Inflammatory macrophage treated with lipopolysaccharide for 4 hours (primary cell): Measurements from ENCODE around the gene ARHGAP22.

Experiments
- DNase-seq: peaks from one replicate; pipeline ENCODE4 v3.0.0-alpha.2; 2020

ARHGAP22 gene

DNA sequence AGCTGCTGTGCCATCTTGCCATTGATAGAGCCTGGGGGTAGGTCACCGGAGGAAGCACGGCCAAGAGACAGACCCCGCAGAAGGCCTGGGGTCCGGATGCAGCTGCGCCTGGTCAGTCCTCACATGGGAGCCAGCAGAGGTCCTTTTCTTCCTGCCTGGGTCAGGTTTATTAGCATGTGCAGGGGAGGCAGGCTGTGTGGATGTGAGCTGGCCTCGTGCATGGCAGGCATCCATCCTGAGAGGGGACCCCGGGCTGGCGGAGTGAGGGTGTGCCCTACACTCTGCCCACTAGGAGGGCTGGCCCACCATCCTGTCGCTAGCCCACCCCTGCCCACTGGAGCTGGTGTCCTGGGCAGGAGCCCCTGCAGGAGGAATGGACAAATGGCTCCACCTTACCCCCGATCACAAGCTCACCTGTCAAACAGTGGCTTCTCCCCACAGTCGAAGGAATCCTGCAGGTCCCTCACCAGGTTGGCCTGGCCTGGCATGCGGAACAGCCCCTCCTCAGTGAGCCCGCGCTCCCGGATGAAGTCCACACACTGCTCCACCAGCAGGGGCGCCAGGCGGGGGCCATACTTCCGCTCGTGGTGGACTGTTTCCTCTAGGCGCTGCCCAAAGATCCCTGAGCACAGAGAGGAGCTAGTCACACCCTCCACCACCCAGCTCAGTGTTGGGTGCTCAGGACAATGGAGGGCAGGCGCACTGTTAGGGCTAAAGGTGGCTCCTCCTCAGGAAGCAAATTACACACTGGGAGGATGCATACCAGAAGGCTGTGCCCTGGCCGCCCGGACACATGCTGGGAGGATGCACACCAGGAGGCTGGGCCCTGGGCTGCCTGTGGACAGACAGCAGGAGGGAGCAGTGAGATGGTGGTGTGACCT lies 145.4 kb downstream of the ARHGAP22 start:
- DNase-seq = no peak

DNA sequence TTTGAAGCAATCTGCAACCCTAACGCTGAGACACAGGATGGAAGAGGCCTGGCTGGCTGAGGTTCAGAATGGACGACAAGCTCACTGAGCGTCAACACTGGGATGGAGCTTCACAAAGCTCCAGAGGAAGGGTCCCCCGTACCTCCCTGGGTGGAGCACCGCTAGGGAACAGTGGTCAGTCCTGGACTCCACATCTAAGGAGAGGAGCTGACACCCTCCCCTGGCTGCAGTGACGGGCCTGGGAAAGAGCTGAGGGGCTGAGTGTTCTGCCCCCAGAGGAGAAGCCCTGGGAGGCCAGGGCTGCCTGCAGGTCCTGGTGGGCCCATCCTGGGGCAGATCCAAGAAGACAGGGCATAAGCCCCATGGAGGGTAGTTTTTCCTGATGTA lies 146.2 kb downstream of the ARHGAP22 start:
- DNase-seq = no peak

DNA sequence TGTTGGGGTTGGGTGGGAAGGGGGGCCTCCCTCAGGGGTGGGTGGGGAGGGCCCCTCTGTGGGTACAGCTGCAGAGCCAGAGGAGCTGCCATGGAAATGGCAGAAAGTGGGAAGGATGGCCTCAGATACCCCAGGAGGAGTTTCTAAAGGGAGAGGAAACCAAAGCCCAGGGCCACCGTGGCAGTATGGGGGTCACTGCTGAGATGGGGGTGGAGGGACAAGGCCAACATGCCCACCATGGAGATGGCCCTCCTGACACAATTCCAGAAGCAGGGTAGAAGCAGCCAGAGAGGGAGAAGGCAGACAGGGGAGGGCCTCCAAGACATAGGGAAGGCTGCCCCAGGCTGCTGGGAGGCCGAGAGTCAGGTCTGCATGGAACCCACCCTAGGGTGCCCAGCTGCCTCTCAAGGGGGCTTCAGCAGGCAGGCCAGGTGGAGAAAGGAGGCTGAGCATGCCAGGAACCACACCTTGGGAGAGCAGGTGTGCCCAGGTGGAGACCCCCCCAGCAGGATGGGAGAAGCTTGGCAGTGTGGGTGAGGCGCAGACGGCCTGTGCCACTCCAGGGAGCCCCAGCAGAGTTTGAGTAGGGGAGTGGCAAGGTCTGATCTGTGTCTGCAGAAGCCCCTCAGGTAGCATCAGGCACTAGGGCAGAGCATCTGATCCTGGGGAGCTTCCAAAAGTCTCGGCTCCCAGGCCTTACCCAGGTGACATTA lies 146.8 kb downstream of the ARHGAP22 start:
- no peak for DNase-seq

DNA sequence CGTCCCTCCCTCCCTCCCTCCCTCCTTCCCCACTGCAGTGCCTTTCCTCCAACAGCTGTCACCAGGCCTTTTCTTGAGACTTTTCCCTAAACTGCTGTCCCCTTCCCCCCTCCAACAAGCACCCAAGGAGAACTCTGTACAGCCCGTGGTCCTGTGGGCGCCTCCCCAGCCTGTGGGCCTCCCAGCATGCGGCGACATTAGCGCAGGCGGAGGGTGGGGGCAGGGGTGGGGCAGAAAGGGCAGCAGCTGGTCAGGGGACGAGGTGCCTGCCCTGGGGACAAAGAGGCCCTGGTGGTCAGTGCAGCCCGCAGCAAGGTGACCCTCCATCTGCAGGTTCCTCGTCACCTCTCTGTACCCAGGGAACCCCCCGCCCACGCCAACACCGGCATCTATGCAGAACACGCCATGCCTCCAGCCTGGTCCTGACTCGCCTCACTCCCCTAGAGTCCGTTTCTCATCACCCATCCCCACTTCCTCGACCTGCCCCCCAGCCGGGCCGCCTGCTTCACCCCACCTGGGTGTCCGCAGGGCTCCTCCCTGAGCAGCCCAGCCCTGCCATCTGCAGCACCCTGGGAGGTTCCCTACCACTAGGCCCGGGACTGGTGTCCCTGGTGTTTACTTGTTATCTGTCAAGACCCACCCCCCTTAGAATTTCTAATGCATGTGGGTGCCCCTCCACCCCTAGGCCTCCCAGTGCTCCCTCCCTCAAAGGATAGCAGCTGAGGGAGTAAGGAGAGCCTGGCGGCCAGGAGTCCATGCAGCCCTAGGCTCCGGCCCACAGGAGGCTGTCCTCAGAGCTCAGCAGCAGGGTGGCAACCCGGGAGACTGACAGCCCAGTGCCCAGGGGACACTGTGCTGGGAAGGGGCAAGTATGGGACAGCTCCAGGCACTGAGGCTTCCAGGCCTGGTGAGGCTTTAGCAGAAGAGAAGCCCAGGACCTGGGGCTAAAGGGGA lies 147.8 kb downstream of the ARHGAP22 start:
- DNase-seq = no peak

DNA sequence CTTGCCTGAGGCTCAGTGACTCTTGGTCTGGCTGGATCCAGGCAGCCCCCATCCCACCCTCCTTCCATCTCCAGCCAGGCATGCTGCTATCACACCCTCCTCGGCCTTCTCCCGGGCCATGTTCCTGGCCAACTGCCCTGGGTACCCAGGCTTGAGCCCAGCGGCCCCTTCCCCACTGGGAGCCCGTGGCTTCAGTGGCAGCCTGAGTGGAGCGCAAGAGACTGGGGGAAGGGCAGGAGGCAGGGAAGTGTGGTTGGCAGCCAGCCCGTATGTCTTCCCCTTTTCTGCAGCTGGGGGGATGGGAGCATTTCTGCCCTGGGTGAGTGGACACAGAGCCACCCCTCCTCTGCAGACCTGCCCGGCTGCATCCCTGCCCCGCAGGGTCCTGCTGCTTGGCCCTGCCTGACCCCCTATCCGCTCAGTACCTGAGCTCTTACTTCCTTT lies 148.5 kb downstream of the ARHGAP22 start:
- peak; percentile 62 for DNase-seq

DNA sequence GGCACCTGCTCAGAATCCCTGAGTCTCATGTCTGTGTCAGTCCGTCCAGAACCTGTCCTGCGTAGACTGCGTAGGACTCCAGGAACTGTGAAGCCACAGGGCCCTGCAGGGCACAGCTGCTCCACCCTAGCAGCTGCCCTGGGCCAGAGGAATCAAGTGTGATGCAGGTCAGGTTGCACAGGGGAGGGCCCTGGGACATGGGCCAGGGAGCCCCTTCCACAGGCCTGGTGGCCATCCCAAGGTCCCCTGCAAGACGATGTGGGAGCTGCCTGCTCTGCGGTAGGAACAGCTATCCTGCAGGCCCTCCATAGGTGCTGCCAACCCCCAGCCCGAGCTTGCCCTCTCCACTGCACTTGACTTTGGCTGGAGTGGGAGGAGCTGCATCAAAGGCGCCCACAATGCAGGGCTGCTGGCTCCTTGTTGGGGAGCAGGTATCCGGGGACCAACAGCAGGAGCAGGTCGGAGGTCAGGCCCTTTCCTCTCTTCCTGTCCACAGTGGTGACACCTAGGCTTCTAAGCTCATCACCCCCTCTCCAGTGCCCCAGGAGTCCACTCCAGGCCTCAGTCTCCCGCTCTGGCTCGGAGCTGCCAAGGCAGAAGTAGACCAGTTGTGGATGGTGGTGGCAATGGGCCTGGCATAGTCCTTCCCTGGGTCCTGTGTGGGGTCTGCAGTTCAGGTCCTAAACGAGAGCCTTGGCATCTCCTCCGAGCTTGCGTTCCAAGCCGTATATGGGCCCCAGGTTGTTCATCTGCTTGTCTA lies 149.3 kb downstream of the ARHGAP22 start:
- DNase-seq = no peak

GRCh38 chr10:48455055-48455391 lies 149.8 kb downstream of the ARHGAP22 start:
- DNase-seq = no peak

DNA sequence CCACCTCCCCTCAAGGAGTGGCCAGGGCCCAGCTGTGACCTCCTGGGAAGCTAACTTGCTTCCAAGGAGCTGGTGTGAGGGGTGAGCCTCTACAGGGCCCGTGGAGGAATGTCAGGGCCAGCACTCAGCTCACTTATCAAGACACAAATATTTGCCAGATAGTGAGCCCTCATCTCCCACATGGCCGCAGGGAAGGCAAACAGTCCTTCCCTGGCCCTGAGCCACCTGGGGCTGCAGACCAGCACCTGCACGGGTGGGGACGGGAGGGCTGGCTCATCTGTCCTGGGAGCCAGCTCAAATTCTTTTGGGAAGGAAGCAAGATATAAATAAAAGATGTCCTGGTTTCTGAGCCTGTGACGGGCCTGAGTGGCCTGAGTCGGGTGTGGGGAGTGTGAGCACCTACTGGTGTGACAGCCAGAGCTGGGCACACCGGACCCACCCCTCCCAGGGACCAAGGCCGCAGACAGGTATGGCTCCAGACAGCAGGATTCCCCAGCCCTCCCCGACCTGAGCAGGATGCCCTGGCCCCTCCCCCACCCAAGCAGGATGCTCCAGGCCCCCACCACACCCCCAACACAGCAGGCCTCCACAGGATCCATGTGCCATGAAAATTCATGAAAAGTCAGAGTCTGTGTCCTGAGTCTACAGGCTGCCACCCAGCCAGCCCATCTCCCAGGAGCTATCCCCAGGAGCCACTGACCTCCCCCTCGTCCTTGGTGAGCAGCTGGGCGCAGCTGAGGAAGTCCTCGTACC lies 150.4 kb downstream of the ARHGAP22 start:
- DNase-seq = no peak

DNA sequence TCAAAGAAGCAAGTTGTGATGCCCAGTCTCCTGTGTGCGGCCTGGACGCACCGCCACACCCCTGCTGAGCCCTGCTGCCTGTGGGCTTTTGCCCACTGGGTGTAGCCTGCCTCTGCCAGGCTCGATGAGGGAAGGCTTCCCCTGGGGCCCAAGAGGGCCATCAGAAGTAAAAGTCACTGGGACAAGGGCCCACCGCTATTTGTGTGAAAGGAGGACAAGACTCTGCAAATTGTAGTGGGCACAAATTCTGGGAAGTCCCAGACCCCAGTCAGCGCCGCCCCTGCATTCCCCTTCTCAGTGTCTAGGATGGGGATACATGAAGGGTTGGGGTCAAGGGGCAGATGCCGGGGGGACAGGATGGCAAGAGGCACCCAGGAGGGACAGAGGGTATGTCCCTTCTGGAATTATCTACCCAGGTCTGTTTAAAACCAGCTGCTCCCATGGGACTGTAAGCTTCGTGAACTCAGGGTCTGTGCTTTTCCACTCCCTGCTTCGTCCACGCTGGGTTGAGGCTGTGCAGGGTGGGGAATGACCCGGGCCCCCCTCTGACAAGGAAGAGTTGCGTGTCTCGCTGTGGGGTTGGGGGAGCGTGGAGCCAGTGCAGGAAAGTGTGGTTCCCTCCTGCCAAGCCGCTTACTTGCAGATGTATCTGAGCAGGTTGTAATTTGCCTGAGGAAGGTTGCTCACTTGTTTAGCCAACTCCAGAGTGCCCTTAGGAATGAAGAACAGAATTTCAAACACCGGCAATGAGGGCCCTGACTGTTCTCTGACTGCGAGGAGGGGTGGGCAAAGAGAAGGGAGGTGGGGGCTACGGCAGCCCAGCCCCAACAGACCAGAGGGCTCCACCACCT lies 151.2 kb downstream of the ARHGAP22 start:
- no peak for DNase-seq

DNA sequence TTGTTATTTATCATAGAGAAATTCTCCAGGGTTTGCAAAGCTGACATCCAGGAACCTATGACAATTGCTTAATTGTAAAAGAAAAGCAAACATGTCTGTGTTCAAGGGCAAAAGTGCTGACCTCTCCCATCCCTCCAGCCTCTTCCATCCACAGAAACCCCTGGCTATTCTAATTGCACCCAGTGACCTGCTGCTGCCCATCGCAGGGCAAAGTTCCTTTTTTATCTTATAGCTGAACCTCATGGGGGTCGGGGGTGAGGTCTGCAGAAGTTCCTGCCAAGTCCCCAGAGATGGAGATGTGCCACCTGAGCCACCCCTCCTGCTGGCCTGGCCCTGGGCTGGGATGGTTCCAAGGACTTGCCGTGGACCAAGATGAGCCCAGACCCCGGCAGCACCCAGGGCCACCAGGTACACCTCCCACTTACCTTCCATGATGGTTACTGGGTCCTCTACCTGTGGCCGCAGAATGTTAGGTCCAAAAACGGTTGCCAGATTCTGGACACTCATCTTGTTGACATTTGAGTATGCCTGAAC lies 151.9 kb downstream of the ARHGAP22 start:
- no peak for DNase-seq

DNA sequence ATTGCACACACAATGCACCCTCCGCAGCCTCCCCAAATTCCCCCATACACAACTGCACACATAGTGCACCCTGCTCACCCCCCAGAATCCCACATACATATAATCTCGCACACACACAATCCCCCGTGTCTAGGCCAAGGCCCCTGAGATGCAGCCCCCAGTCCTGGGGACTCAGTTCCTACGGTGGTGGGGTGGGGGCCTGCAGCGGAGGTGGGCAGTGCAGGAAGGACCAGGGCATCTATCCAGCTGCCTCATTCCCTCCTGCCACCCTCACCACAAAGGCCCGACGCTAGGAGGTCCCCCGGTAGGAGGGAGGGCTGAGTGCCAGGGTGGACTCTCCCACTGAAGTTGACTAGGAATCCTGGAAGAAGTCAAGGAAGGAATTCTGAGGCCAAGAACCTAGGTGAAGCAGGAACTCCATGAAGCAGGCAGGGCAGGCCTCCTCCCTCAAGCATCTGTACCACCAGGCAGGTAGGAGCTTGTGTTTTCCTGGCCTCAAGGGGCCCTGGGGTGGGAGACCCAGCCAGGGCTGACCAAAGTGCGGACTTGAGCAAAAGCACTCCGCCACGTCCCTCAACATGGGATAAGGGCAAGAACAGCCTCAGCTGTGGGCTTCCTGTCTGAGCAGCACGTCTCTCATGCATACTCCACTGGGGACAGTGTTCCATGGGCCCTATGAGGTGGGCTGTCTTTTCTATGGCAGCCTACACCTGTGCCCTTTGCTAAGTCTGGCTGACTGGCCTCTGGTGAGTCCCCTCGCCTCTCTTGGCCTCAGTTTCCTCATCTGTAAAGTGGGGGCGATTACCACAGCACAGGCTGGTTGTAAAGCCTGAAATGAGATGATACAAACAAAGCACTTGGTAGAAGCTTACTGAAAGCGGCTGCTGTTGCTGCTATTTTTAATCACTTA lies 152.6 kb downstream of the ARHGAP22 start:
- no peak for DNase-seq

- DNase-seq = no peak
These were observed 154.0 kb downstream of the ARHGAP22 start for GRCh38 chr10:48450741-48451466.

DNA sequence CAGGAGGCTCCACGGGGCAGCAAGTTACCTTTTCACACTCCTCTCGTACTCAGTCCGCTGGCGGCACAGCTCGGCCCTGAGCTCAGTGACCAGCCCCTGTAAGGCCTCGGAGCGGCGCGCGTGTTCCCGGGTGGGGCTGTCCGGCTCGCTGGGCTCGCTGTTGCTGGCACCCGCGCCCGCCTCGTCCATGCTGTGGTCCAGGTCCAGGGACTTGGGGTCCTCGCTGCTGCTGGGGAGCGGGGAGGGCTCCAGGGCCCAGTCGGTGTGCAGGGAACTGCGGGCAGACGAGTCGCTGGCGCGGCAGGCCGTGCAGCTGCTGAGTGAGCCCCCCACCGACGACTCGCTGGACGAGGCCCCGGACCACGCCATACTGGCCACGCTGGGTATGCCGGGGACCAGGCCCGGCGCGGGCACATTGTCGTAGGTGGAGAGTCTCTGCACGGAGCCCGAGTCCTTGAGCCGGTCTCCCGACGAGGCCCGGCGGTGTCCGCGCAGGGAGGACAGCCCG lies 154.6 kb downstream of the ARHGAP22 start:
- DNase-seq = no peak

- DNase-seq = no peak
These were observed 155.2 kb downstream of the ARHGAP22 start for GRCh38 chr10:48449501-48450232.

- DNase-seq = no peak
These were observed 156.1 kb downstream of the ARHGAP22 start for GRCh38 chr10:48448796-48449195.

GRCh38 chr10:48447356-48448215 lies 157.3 kb downstream of the ARHGAP22 start:
- DNase-seq = no peak

GRCh38 chr10:48446785-48447184 lies 158.1 kb downstream of the ARHGAP22 start:
- peak; percentile 57 for DNase-seq
